SJSA1 (cell line): ENCODE data around the gene VDR. TPM values are rescaled to one million over a fixed set of nuclear protein-coding genes. Genes with fewer than 3 reads are reported as not detected.

Experiments used
- DNase-seq, 2 experiments: peaks; one replicate each; pipeline ENCODE4 v3.0.0-alpha.2; 2015 to 2020; ENCODE audit warnings: low spot score in 2 of 2, low read depth in 1 of 2
- H3K27ac ChIP-seq: fragments of 250-450 bp; sonication (Bioruptor Pico); 2 replicates; pipeline ENCODE4 v1.5.1; 2020; ENCODE audit warnings: mild to moderate bottlenecking, moderate library complexity
- H3K27me3 ChIP-seq: fragments of 250-450 bp; sonication (Bioruptor Pico); replicated peaks from 2 replicates; pipeline ENCODE4 v1.5.1; 2020; ENCODE audit warnings: mild to moderate bottlenecking, moderate library complexity
- H3K36me3 ChIP-seq: fragments of 250-450 bp; sonication (Bioruptor Pico); 2 replicates; pipeline ENCODE4 v1.5.1; 2020; ENCODE audit warnings: mild to moderate bottlenecking
- H3K4me1 ChIP-seq: fragments of 250-450 bp; sonication (Bioruptor Pico); replicated peaks from 2 replicates; pipeline ENCODE4 v1.6.1; 2021; ENCODE audit warnings: mild to moderate bottlenecking
- H3K4me3 ChIP-seq: fragments of 250-450 bp; sonication (Bioruptor Pico); 2 replicates; pipeline ENCODE4 v1.5.1; 2020; ENCODE audit warnings: mild to moderate bottlenecking
- H3K9me3 ChIP-seq: fragments of 250-450 bp; sonication (Bioruptor Pico); replicated peaks from 2 replicates; pipeline ENCODE4 v1.5.1; 2020; ENCODE audit warnings: mild to moderate bottlenecking
- total RNA-seq: library from RNA; depleted of rRNA; stranded (reverse); fragments of >200 nt; shearing (Covaris generic); gene quantifications from 2 replicates; pipeline ENCODE4 v1.2.3, GENCODE V29; 2014

The VDR gene
- total RNA-seq, 1 experiment from 2014 or later = 1.4 TPM

GRCh38 chr12:47894652-47895051, 10.1 kb downstream of the VDR start:
- H3K27ac ChIP-seq = no peak overlapping the region

GRCh38 chr12:47894068-47894467, 10.7 kb downstream of the VDR start:
- Histone ChIP-seq H3K27ac (no peak overlapping the region), H3K9me3 (no peaks in the 10 kb centered on the region), H3K4me3 (no peak overlapping the region), H3K36me3 (no peaks in the 10 kb centered on the region), H3K4me1 (no peaks in the 10 kb centered on the region), H3K27me3 (no peaks in the 10 kb centered on the region)
- no peak for DNase-seq

More at GRCh38 chr12:47894652-47895051, 10.1 kb downstream of the VDR start:
- no peak for DNase-seq
- H3K9me3 ChIP-seq = no peaks in the 10 kb centered on the region
- H3K27me3 ChIP-seq = no peaks in the 10 kb centered on the region
- no peaks in the 10 kb centered on the region for H3K36me3 ChIP-seq
- H3K4me3 ChIP-seq = no peak overlapping the region
- no peaks in the 10 kb centered on the region for H3K4me1 ChIP-seq

- no peak overlapping the region for H3K27ac ChIP-seq
- no peaks in the 10 kb centered on the region for H3K36me3 ChIP-seq
- H3K9me3 ChIP-seq = no peaks in the 10 kb centered on the region
- H3K4me3 ChIP-seq = no peak overlapping the region
- no peaks in the 10 kb centered on the region for H3K4me1 ChIP-seq
- DNase-seq = no peak
- no peaks in the 10 kb centered on the region for H3K27me3 ChIP-seq
Measured at GRCh38 chr12:47892819-47893218, 12.0 kb downstream of the VDR start.

GRCh38 chr12:47891356-47891755, 13.4 kb downstream of the VDR start:
- H3K4me3 ChIP-seq = no peak overlapping the region
- no peaks in the 10 kb centered on the region for H3K9me3 ChIP-seq
- no peak for DNase-seq
- no peaks in the 10 kb centered on the region for H3K36me3 ChIP-seq
- H3K27me3 ChIP-seq = no peaks in the 10 kb centered on the region
- no peaks in the 10 kb centered on the region for H3K4me1 ChIP-seq
- H3K27ac ChIP-seq = no peak overlapping the region

- Histone ChIP-seq H3K4me3 (no peak overlapping the region), H3K4me1 (no peaks in the 10 kb centered on the region), H3K27ac (no peak overlapping the region), H3K27me3 (no peaks in the 10 kb centered on the region), H3K36me3 (no peaks in the 10 kb centered on the region), H3K9me3 (no peaks in the 10 kb centered on the region)
- no peak for DNase-seq
Measured at GRCh38 chr12:47889040-47889439, 15.8 kb downstream of the VDR start.

GRCh38 chr12:47888153-47888819, 16.5 kb downstream of the VDR start:
- DNase-seq = no peak
- Histone ChIP-seq H3K4me3 (no peak overlapping the region), H3K36me3 (no peaks in the 10 kb centered on the region), H3K27me3 (no peaks in the 10 kb centered on the region), H3K4me1 (no peaks in the 10 kb centered on the region), H3K27ac (no peak overlapping the region), H3K9me3 (no peaks in the 10 kb centered on the region)

- Histone ChIP-seq H3K36me3 (no peaks in the 10 kb centered on the region), H3K4me1 (no peaks in the 10 kb centered on the region), H3K27me3 (no peaks in the 10 kb centered on the region), H3K4me3 (no peak overlapping the region), H3K9me3 (no peaks in the 10 kb centered on the region), H3K27ac (no peak overlapping the region)
- DNase-seq = no peak
Measured at GRCh38 chr12:47887529-47887928, 17.3 kb downstream of the VDR start.

GRCh38 chr12:47886510-47887240, 18.1 kb downstream of the VDR start:
- H3K4me1 ChIP-seq = peaks cover 5% of the 10 kb centered on the region
- H3K4me3 ChIP-seq = no peak overlapping the region
- no peaks in the 10 kb centered on the region for H3K27me3 ChIP-seq
- H3K27ac ChIP-seq = no peak overlapping the region
- no peaks in the 10 kb centered on the region for H3K9me3 ChIP-seq
- H3K36me3 ChIP-seq = no peaks in the 10 kb centered on the region
- no peak for DNase-seq

GRCh38 chr12:47885566-47885965, 19.2 kb downstream of the VDR start:
- H3K4me1 ChIP-seq = peaks cover 5% of the 10 kb centered on the region
- H3K9me3 ChIP-seq = no peaks in the 10 kb centered on the region
- no peaks in the 10 kb centered on the region for H3K27me3 ChIP-seq
- H3K27ac ChIP-seq = no peak overlapping the region
- no peaks in the 10 kb centered on the region for H3K36me3 ChIP-seq
- H3K4me3 ChIP-seq = no peak overlapping the region
- DNase-seq = no peak

- no peak for DNase-seq
- H3K27ac ChIP-seq = no peak overlapping the region
- no peaks in the 10 kb centered on the region for H3K9me3 ChIP-seq
- no peaks in the 10 kb centered on the region for H3K27me3 ChIP-seq
- H3K36me3 ChIP-seq = no peaks in the 10 kb centered on the region
- H3K4me3 ChIP-seq = no peak overlapping the region
- H3K4me1 ChIP-seq = peaks cover 5% of the 10 kb centered on the region
Measured at GRCh38 chr12:47885012-47885501, 19.7 kb downstream of the VDR start.

- DNase-seq = no peak
- H3K27ac ChIP-seq = no peak overlapping the region
- no peaks in the 10 kb centered on the region for H3K36me3 ChIP-seq
- no peaks in the 10 kb centered on the region for H3K27me3 ChIP-seq
- no peak overlapping the region for H3K4me3 ChIP-seq
- H3K9me3 ChIP-seq = no peaks in the 10 kb centered on the region
- H3K4me1 ChIP-seq = peaks cover 5% of the 10 kb centered on the region
Measured at GRCh38 chr12:47884501-47884900, 20.3 kb downstream of the VDR start.

- Histone ChIP-seq H3K27me3 (no peaks in the 10 kb centered on the region), H3K4me1 (peaks cover 5% of the 10 kb centered on the region), H3K36me3 (no peaks in the 10 kb centered on the region), H3K4me3 (no peak overlapping the region), H3K27ac (no peak overlapping the region), H3K9me3 (no peaks in the 10 kb centered on the region)
- no peak for DNase-seq
Measured at GRCh38 chr12:47883663-47884195, 21.1 kb downstream of the VDR start.

GRCh38 chr12:47882781-47883546, 21.8 kb downstream of the VDR start:
- Histone ChIP-seq H3K9me3 (no peaks in the 10 kb centered on the region), H3K4me3 (no peak overlapping the region), H3K27ac (no peak overlapping the region), H3K36me3 (no peaks in the 10 kb centered on the region), H3K27me3 (no peaks in the 10 kb centered on the region), H3K4me1 (peaks cover 5% of the 10 kb centered on the region)
- no peak for DNase-seq
